Left renal pelvis (tissue), 4 donors: Measurements from ENCODE around the gene GBP5. TPM values are rescaled to one million over a fixed set of nuclear protein-coding genes. Genes with fewer than 3 reads are reported as not detected.

Experiments
- polyA plus RNA-seq, 4 donors: library from polyadenylated mRNA; unstranded; fragments of 120-200 nt; gene quantifications; one replicate each; pipeline ENCODE4 v1.2.1, GENCODE V29; 2013; ENCODE audit not compliant: insufficient read length in 4 of 4

GBP5 gene
- polyA plus RNA-seq, 4 donors, result 0.20 to 0.71 (median 0.35) TPM

Other genes starting within 250 kb of the GBP5 start
- 10 to 100 TPM; 14.6 to 25.9 (median 20.5) TPM for gene GBP3, start 250.0 kb downstream of the GBP5 start, polyA plus RNA-seq
- gene GBP1, start 207.7 kb downstream of the GBP5 start, polyA plus RNA-seq, result 10 to 100 TPM; 13.3 to 36.1 (median 16.5) TPM
- 1 to 10 TPM; 1.5 to 4.3 (median 3.0) TPM for gene GBP2, start 146.7 kb downstream of the GBP5 start, polyA plus RNA-seq
- gene GBP7, start 96.9 kb downstream of the GBP5 start, polyA plus RNA-seq, result under 1 TPM in 2 of 4 donors, not detected in 2; 0.11 to 0.46 TPM
- gene GBP4, start 73.9 kb downstream of the GBP5 start, polyA plus RNA-seq, result 10 to 100 TPM in 1 of 4 donors, 1 to 10 TPM in 3; 4.2 to 13.5 (median 7.7) TPM
- under 1 TPM in 1 of 4 donors, not detected in 3; 0.05 TPM for gene GBP6, start 91.2 kb upstream of the GBP5 start, polyA plus RNA-seq